ENCODE measurements around the gene OR6Q1.

DNA sequence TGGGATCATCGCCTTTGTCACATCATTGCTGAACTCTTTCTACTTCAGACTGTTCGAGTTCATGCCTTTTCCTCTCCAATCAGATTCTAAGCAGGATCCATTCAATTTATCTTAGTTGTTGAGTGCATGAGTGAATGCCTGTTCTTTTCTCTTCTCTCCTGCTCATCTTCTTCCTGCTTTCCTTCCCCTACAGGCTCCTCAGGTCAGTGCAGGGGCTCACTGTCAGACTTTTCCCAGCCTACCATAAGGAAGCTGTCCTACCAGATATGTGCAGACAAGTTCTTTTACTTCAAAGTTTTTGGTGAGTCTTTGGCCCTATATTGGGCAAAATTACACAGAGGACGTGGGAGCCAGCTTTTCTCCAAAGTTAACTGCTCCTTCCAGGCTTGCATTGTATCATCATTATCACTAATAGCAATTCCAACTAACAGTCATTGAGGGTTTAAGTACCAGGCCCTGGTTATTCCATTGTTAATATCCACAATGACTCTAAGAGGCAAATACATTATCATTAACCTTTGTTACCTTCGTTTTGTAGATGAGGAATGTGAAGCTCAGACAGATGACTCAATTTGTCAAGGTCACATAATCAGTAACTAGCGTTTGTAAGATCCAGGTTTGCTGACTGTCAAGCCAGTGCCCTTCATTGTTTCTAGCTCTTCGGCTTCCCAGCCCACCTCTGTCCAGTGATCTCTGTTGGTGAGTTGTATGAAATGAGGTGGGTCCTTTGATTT lies 30.4 kb downstream of the OR6Q1 start:
- TF ChIP-seq CTCF (IDR thresholded peaks at IDR 0.05) (no peak), POLR2A (IDR thresholded peaks at IDR 0.05) (no peak)
